DOHH2 (cell line): ENCODE measurements around the gene RGS8.

ENCODE experiments used
- EZH2phosphoT487 ChIP-seq: fragments of 200-600 bp; sonication (generic); IDR thresholded peaks from 2 replicates; pipeline ENCODE4 v1.6.1; 2017; ENCODE audit warnings: borderline replicate concordance, mild to moderate bottlenecking, antibody characterized with exemption, low read length, moderate library complexity, mixed read lengths
- TF ChIP-seq, protein P1 (sequence below): fragments of 200-600 bp; sonication (generic); IDR thresholded peaks from one replicate; pipeline ENCODE4 v1.5.1; 2014; ENCODE audit warnings: antibody characterized with exemption, mild to moderate bottlenecking, low read depth, low read length; ENCODE audit not compliant: poor library complexity, severe bottlenecking

DNA sequence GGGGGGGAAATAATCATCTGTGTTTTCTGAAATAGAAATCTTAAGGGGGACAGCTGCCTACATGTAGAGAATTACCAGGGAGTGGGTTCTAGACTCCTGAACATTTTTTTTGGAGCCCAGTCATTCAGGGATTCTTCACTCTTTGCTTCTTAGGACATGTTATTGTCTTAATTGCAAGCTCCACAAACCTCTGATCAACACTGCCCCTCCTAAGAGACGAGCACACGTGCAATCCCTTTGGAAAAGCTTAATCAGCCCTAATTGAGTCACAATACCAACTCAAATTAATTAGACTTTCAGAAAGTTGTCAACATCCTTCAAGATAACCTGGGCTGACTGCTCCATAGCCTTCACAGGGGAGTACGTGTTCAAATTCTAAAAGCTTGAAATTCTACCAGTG, 21.4 kb downstream of the RGS8 start:
- TF ChIP-seq, protein P1, sequence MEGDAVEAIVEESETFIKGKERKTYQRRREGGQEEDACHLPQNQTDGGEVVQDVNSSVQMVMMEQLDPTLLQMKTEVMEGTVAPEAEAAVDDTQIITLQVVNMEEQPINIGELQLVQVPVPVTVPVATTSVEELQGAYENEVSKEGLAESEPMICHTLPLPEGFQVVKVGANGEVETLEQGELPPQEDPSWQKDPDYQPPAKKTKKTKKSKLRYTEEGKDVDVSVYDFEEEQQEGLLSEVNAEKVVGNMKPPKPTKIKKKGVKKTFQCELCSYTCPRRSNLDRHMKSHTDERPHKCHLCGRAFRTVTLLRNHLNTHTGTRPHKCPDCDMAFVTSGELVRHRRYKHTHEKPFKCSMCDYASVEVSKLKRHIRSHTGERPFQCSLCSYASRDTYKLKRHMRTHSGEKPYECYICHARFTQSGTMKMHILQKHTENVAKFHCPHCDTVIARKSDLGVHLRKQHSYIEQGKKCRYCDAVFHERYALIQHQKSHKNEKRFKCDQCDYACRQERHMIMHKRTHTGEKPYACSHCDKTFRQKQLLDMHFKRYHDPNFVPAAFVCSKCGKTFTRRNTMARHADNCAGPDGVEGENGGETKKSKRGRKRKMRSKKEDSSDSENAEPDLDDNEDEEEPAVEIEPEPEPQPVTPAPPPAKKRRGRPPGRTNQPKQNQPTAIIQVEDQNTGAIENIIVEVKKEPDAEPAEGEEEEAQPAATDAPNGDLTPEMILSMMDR, result no peak
- no peak for TF ChIP-seq EZH2phosphoT487
